Measurements from ENCODE around the gene PLA2G6.

DNA sequence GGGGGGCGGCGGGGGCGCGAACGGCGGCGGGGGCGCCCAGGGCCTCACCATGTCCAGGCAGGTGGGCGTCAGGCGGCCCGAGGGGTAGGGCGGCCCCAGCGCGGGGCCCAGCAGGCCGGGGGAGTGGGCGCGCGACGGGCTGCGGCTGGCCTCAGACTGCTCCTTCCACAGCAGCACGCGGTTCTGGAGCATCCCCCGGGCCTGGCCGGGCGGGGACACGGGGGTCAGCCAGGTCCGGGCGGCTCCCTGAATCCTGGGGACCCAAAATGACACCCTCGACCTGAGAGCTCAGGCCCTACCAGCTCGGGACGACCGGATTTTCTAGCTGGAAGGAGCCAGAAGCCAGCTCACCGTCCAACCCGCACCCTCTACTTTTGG, 92.2 kb downstream of the PLA2G6 start:
- TF ChIP-seq REST (IDR thresholded peaks at IDR 0.05; ENCODE audit: low read depth): no peak
- TF ChIP-seq, protein P1, sequence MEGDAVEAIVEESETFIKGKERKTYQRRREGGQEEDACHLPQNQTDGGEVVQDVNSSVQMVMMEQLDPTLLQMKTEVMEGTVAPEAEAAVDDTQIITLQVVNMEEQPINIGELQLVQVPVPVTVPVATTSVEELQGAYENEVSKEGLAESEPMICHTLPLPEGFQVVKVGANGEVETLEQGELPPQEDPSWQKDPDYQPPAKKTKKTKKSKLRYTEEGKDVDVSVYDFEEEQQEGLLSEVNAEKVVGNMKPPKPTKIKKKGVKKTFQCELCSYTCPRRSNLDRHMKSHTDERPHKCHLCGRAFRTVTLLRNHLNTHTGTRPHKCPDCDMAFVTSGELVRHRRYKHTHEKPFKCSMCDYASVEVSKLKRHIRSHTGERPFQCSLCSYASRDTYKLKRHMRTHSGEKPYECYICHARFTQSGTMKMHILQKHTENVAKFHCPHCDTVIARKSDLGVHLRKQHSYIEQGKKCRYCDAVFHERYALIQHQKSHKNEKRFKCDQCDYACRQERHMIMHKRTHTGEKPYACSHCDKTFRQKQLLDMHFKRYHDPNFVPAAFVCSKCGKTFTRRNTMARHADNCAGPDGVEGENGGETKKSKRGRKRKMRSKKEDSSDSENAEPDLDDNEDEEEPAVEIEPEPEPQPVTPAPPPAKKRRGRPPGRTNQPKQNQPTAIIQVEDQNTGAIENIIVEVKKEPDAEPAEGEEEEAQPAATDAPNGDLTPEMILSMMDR (IDR thresholded peaks at IDR 0.05 in 2 of 3, conservative IDR thresholded peaks at IDR 0.05 in 1 of 3; ENCODE audit: borderline replicate concordance in 1 of 3, insufficient read depth in 1 of 3, low read depth in 2 of 3, low read length in 2 of 3): no peak
- TF ChIP-seq POLR2A (IDR thresholded peaks at IDR 0.05; ENCODE audit: borderline replicate concordance, extremely low read depth, insufficient read depth, insufficient read length): no peak
- TF ChIP-seq, protein P2, sequence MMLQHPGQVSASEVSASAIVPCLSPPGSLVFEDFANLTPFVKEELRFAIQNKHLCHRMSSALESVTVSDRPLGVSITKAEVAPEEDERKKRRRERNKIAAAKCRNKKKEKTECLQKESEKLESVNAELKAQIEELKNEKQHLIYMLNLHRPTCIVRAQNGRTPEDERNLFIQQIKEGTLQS (IDR thresholded peaks at IDR 0.05): no peak
